OCI-LY1 (cell line): ENCODE results near the gene IMMP2L.

ENCODE experiments used
- H2AFZ ChIP-seq: fragments of 200-600 bp; sonication (generic), shearing (Covaris generic); 2 replicates; pipeline ENCODE4 v1.6.0; 2014; ENCODE audit warnings: antibody characterized with exemption, mild to moderate bottlenecking, low read length
- H3F3A ChIP-seq: fragments of 200-600 bp; sonication (generic), shearing (Covaris generic); 2 replicates; pipeline ENCODE4 v1.6.0; 2014; ENCODE audit warnings: mild to moderate bottlenecking, antibody characterized with exemption, low read length, moderate library complexity; ENCODE audit not compliant: insufficient read depth
- H3K27ac ChIP-seq: fragments of 200-600 bp; sonication (generic); 2 replicates; pipeline ENCODE4 v1.5.1; 2014; ENCODE audit warnings: low read length, mixed run types, mild to moderate bottlenecking, low read depth; ENCODE audit not compliant: poor library complexity, severe bottlenecking
- H3K27me3 ChIP-seq: fragments of 200-600 bp; sonication (generic); 2 replicates; pipeline ENCODE4 v1.6.0; 2014; ENCODE audit warnings: antibody characterized with exemption, mild to moderate bottlenecking, low read length, moderate library complexity; ENCODE audit not compliant: insufficient read depth
- H3K36me3 ChIP-seq: fragments of 200-600 bp; sonication (generic); 2 replicates; pipeline ENCODE4 v1.6.1; 2014; ENCODE audit warnings: mild to moderate bottlenecking, antibody characterized with exemption, low read length, moderate library complexity, mixed read lengths; ENCODE audit not compliant: insufficient read depth
- H3K4me1 ChIP-seq: fragments of 200-600 bp; sonication (generic); 2 replicates; pipeline ENCODE4 v1.5.1; 2014; ENCODE audit warnings: mild to moderate bottlenecking, low read length, moderate library complexity; ENCODE audit not compliant: insufficient read depth, severe bottlenecking
- H3K4me2 ChIP-seq: fragments of 200-600 bp; sonication (generic), shearing (Covaris generic); 2 replicates; pipeline ENCODE4 v1.6.1; 2014; ENCODE audit warnings: low read length
- H3K4me3 ChIP-seq: fragments of 200-600 bp; sonication (generic); 2 replicates; pipeline ENCODE4 v1.5.1; 2014; ENCODE audit warnings: low read length, low read depth, mild to moderate bottlenecking, mixed read lengths; ENCODE audit not compliant: poor library complexity, severe bottlenecking
- H3K79me2 ChIP-seq: fragments of 200-600 bp; shearing (Covaris generic); 2 replicates; pipeline ENCODE4 v1.6.1; 2016; ENCODE audit warnings: mixed run types, low read length, mixed read lengths; ENCODE audit not compliant: insufficient read depth
- H3K9ac ChIP-seq: fragments of 200-600 bp; sonication (generic), shearing (Covaris generic); 2 replicates; pipeline ENCODE4 v1.6.1; 2014; ENCODE audit warnings: mild to moderate bottlenecking, low read length, mixed read lengths
- H3K9me2 ChIP-seq: fragments of 200-600 bp; sonication (generic), shearing (Covaris generic); 2 replicates; pipeline ENCODE4 v1.6.1; 2014; ENCODE audit warnings: low read depth, mild to moderate bottlenecking, low read length, mixed read lengths
- H3K9me3 ChIP-seq: fragments of 200-600 bp; shearing (Covaris generic); 2 replicates; pipeline ENCODE4 v1.6.1; 2014; ENCODE audit warnings: low read length, mixed read lengths
- H4K20me1 ChIP-seq: fragments of 200-600 bp; sonication (generic), shearing (Covaris generic); 2 replicates; pipeline ENCODE4 v1.6.0; 2016; ENCODE audit warnings: mild to moderate bottlenecking, low read length; ENCODE audit not compliant: insufficient read depth
- CTCF ChIP-seq: fragments of 200-600 bp; sonication (generic), shearing (Covaris generic); IDR thresholded peaks from 2 replicates; pipeline ENCODE4 v1.5.1; 2017; ENCODE audit warnings: mild to moderate bottlenecking, antibody characterized with exemption, low read length, moderate library complexity, mixed read lengths
- EZH2 ChIP-seq: fragments of 200-600 bp; sonication (generic), shearing (Covaris generic); IDR thresholded peaks from 2 replicates; pipeline ENCODE4 v1.8.0; 2017; ENCODE audit warnings: borderline replicate concordance, mixed run types, mild to moderate bottlenecking, antibody characterized with exemption, low read length, moderate library complexity, mixed read lengths

IMMP2L gene

GRCh38 chr7:111150709-111151108 is 411.6 kb downstream of the IMMP2L start:
- Histone ChIP-seq H3K4me3 (no peak overlapping the region), H3K9me2 (no peaks in the 10 kb centered on the region), H3K4me2 (no peak overlapping the region), H3K9ac (no peak overlapping the region), H2AFZ (no peak overlapping the region), H3K9me3 (no peaks in the 10 kb centered on the region), H3F3A (no peaks in the 10 kb centered on the region), H3K79me2 (no peaks in the 10 kb centered on the region), H3K4me1 (no peaks in the 10 kb centered on the region), H4K20me1 (no peaks in the 10 kb centered on the region), H3K36me3 (no peaks in the 10 kb centered on the region), H3K27ac (no peak overlapping the region), H3K27me3 (no peaks in the 10 kb centered on the region)
- TF ChIP-seq CTCF (no peak), EZH2 (no peak)

GRCh38 chr7:111147708-111148533 is 414.4 kb downstream of the IMMP2L start:
- H3K27me3 ChIP-seq, result no peaks in the 10 kb centered on the region
- no peaks in the 10 kb centered on the region for H3F3A ChIP-seq
- H3K79me2 ChIP-seq, result no peaks in the 10 kb centered on the region
- no peaks in the 10 kb centered on the region for H3K9me3 ChIP-seq
- no peak overlapping the region for H2AFZ ChIP-seq
- no peaks in the 10 kb centered on the region for H4K20me1 ChIP-seq
- H3K9me2 ChIP-seq, result no peaks in the 10 kb centered on the region
- no peak overlapping the region for H3K4me2 ChIP-seq
- no peak overlapping the region for H3K9ac ChIP-seq
- TF ChIP-seq EZH2 (no peak), CTCF (no peak)
- no peak overlapping the region for H3K27ac ChIP-seq
- H3K4me1 ChIP-seq, result no peaks in the 10 kb centered on the region
- H3K4me3 ChIP-seq, result no peak overlapping the region
- H3K36me3 ChIP-seq, result no peaks in the 10 kb centered on the region

- no peak overlapping the region for H3K4me3 ChIP-seq
- H3K4me1 ChIP-seq, result no peaks in the 10 kb centered on the region
- H4K20me1 ChIP-seq, result no peaks in the 10 kb centered on the region
- TF ChIP-seq EZH2, result no peak
- H3K9ac ChIP-seq, result no peak overlapping the region
- no peaks in the 10 kb centered on the region for H3K79me2 ChIP-seq
- H3K9me3 ChIP-seq, result no peaks in the 10 kb centered on the region
- H3K36me3 ChIP-seq, result no peaks in the 10 kb centered on the region
- no peak overlapping the region for H2AFZ ChIP-seq
- H3K27ac ChIP-seq, result no peak overlapping the region
- no peaks in the 10 kb centered on the region for H3K9me2 ChIP-seq
- H3F3A ChIP-seq, result no peaks in the 10 kb centered on the region
- no peak overlapping the region for H3K4me2 ChIP-seq
- H3K27me3 ChIP-seq, result no peaks in the 10 kb centered on the region
These were observed 416.2 kb downstream of the IMMP2L start for GRCh38 chr7:111146136-111146535.

GRCh38 chr7:111145472-111145871 is 416.8 kb downstream of the IMMP2L start:
- no peak overlapping the region for H3K27ac ChIP-seq
- H3K36me3 ChIP-seq, result no peaks in the 10 kb centered on the region
- no peaks in the 10 kb centered on the region for H3K9me2 ChIP-seq
- H3K79me2 ChIP-seq, result no peaks in the 10 kb centered on the region
- no peaks in the 10 kb centered on the region for H3K4me1 ChIP-seq
- no peak for TF ChIP-seq CTCF
- TF ChIP-seq EZH2, result no peak
- no peak overlapping the region for H3K4me3 ChIP-seq
- no peak overlapping the region for H3K9ac ChIP-seq
- H4K20me1 ChIP-seq, result no peaks in the 10 kb centered on the region
- H3K9me3 ChIP-seq, result no peaks in the 10 kb centered on the region
- H2AFZ ChIP-seq, result no peak overlapping the region
- H3F3A ChIP-seq, result no peaks in the 10 kb centered on the region
- H3K4me2 ChIP-seq, result no peak overlapping the region
- no peaks in the 10 kb centered on the region for H3K27me3 ChIP-seq
